Smooth muscle cell (in vitro differentiated cells): ENCODE results near the gene ALDH8A1. TPM values are rescaled to one million over a fixed set of nuclear protein-coding genes. Genes with fewer than 3 reads are reported as not detected.
A peak's percentile ranks its signal among the peaks of the same experiment; 100 is the strongest.

Experiments used
- DNase-seq: peaks from one replicate; lab custom pipeline; 2025; ENCODE audit not compliant: unreplicated experiment; lab: John Stamatoyannopoulos, UW
- H2AFZ ChIP-seq: fragments of 200-600 bp; sonication (generic); 2 replicates; pipeline ENCODE4 v1.6.0; 2016; ENCODE audit warnings: antibody characterized with exemption, low read depth, mild to moderate bottlenecking
- H3F3A ChIP-seq: fragments of 200-600 bp; sonication (generic); 2 replicates; pipeline ENCODE4 v1.6.0; 2017; ENCODE audit warnings: antibody characterized with exemption, low read depth
- H3K27ac ChIP-seq: fragments of 200-600 bp; sonication (generic); 2 replicates; pipeline ENCODE4 v1.5.1; 2016; ENCODE audit warnings: low read depth, mild to moderate bottlenecking
- H3K27me3 ChIP-seq: fragments of 200-600 bp; sonication (generic); 2 replicates; pipeline ENCODE4 v1.6.1; 2016; ENCODE audit warnings: low read depth, mild to moderate bottlenecking
- H3K36me3 ChIP-seq: fragments of 200-600 bp; sonication (generic); 2 replicates; pipeline ENCODE4 v1.5.1; 2016; ENCODE audit warnings: low read depth
- H3K4me1 ChIP-seq: fragments of 200-600 bp; sonication (generic); 2 replicates; pipeline ENCODE4 v1.5.1; 2016; ENCODE audit warnings: low read depth
- H3K4me2 ChIP-seq: fragments of 200-600 bp; sonication (generic); 2 replicates; pipeline ENCODE4 v1.6.0; 2016; ENCODE audit warnings: mild to moderate bottlenecking
- H3K4me3 ChIP-seq: fragments of 200-600 bp; sonication (generic); 2 replicates; pipeline ENCODE4 v1.5.1; 2016; ENCODE audit warnings: mild to moderate bottlenecking
- H3K79me2 ChIP-seq: fragments of 200-600 bp; sonication (generic); 2 replicates; pipeline ENCODE4 v1.6.0; 2016; ENCODE audit warnings: low read depth, mild to moderate bottlenecking
- H3K9ac ChIP-seq: fragments of 200-600 bp; sonication (generic); 2 replicates; pipeline ENCODE4 v1.6.0; 2016; ENCODE audit warnings: low read depth
- H3K9me3 ChIP-seq: fragments of 200-600 bp; sonication (generic); replicated peaks from 2 replicates; pipeline ENCODE4 v1.5.1; 2016; ENCODE audit warnings: low read depth
- H4K20me1 ChIP-seq: fragments of 200-600 bp; sonication (generic); 2 replicates; pipeline ENCODE4 v1.6.0; 2016; ENCODE audit warnings: low read depth
- WGBS: methylation state at CpG from one replicate; pipeline ENCODE4 v1.1.7; 2016; ENCODE audit warnings: low lambda C conversion rate; 5-methylcytosine and 5-hydroxymethylcytosine counted together
- polyA plus RNA-seq: library from polyadenylated mRNA; unstranded; fragments of >200 nt; fragmentation: Nextera tagmentation; extraction: Ambion mirVana; gene quantifications from 2 replicates; pipeline ENCODE4 v1.2.1, GENCODE V29; 2016
- total RNA-seq: library from RNA; depleted of rRNA; stranded (reverse); fragments of >200 nt; gene quantifications from 2 replicates; pipeline ENCODE4 v1.2.3, GENCODE V29; 2014
- TF ChIP-seq, protein P1 (sequence below): fragments of 200-600 bp; sonication (generic); IDR thresholded peaks from 2 replicates; pipeline ENCODE4 v1.5.1; 2017; ENCODE audit warnings: borderline replicate concordance, mild to moderate bottlenecking, antibody characterized with exemption; ENCODE audit not compliant: insufficient read depth, poor library complexity, severe bottlenecking

Gene ALDH8A1
- total and polyA plus RNA-seq, 2 experiments from 2014 or later = 0.64 to 11.2 TPM

- Histone ChIP-seq H3K9ac (no peak overlapping the region), H3K9me3 (no peaks in the 10 kb centered on the region), H3K27ac (no peak overlapping the region), H3K4me2 (peak overlapping the region; percentile 36), H2AFZ (no peak overlapping the region), H3F3A (no peaks in the 10 kb centered on the region), H3K79me2 (no peaks in the 10 kb centered on the region), H4K20me1 (no peaks in the 10 kb centered on the region), H3K4me3 (no peak overlapping the region), H3K36me3 (no peaks in the 10 kb centered on the region), H3K27me3 (no peaks in the 10 kb centered on the region), H3K4me1 (no peaks in the 10 kb centered on the region)
- DNase-seq = no peak
- TF ChIP-seq, protein P1, sequence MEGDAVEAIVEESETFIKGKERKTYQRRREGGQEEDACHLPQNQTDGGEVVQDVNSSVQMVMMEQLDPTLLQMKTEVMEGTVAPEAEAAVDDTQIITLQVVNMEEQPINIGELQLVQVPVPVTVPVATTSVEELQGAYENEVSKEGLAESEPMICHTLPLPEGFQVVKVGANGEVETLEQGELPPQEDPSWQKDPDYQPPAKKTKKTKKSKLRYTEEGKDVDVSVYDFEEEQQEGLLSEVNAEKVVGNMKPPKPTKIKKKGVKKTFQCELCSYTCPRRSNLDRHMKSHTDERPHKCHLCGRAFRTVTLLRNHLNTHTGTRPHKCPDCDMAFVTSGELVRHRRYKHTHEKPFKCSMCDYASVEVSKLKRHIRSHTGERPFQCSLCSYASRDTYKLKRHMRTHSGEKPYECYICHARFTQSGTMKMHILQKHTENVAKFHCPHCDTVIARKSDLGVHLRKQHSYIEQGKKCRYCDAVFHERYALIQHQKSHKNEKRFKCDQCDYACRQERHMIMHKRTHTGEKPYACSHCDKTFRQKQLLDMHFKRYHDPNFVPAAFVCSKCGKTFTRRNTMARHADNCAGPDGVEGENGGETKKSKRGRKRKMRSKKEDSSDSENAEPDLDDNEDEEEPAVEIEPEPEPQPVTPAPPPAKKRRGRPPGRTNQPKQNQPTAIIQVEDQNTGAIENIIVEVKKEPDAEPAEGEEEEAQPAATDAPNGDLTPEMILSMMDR = no peak
- WGBS = 75% methylated on average over 5 of the region's 5 CpGs
Measured at GRCh38 chr6:134936931-134937330, 13.0 kb downstream of the ALDH8A1 start.

- Histone ChIP-seq H3K9me3 (no peaks in the 10 kb centered on the region), H3K4me3 (no peak overlapping the region), H3K4me2 (no peak overlapping the region), H3K9ac (no peak overlapping the region), H3F3A (no peaks in the 10 kb centered on the region), H2AFZ (no peak overlapping the region), H3K79me2 (no peaks in the 10 kb centered on the region), H4K20me1 (no peaks in the 10 kb centered on the region), H3K4me1 (no peaks in the 10 kb centered on the region), H3K27me3 (no peaks in the 10 kb centered on the region), H3K36me3 (no peaks in the 10 kb centered on the region), H3K27ac (no peak overlapping the region)
- DNase-seq = no peak
- TF ChIP-seq, protein P1 = no peak
- WGBS = 83% methylated on average over 5 of the region's 5 CpGs
Measured at GRCh38 chr6:134936476-134936875, 13.4 kb downstream of the ALDH8A1 start.

- no peaks in the 10 kb centered on the region for H3K9me3 ChIP-seq
- no peaks in the 10 kb centered on the region for H3F3A ChIP-seq
- no peaks in the 10 kb centered on the region for H3K4me1 ChIP-seq
- DNase-seq = no peak
- no peak overlapping the region for H3K27ac ChIP-seq
- H3K79me2 ChIP-seq = no peaks in the 10 kb centered on the region
- H3K4me3 ChIP-seq = no peak overlapping the region
- H2AFZ ChIP-seq = no peak overlapping the region
- H3K27me3 ChIP-seq = no peaks in the 10 kb centered on the region
- no peaks in the 10 kb centered on the region for H4K20me1 ChIP-seq
- WGBS = 96% methylated on average over 5 of the region's 5 CpGs
- H3K36me3 ChIP-seq = no peaks in the 10 kb centered on the region
- no peak overlapping the region for H3K4me2 ChIP-seq
- TF ChIP-seq, protein P1 = no peak
- H3K9ac ChIP-seq = no peak overlapping the region
Measured at GRCh38 chr6:134934793-134935485, 15.0 kb downstream of the ALDH8A1 start.
